Dermis blood vessel endothelial cell (primary cell): ENCODE results near the gene PCDH7. TPM values are rescaled to one million over a fixed set of nuclear protein-coding genes. Genes with fewer than 3 reads are reported as not detected.

Experiments
- DNase-seq: peaks from one replicate; pipeline ENCODE4 v3.0.0; 2010
- total RNA-seq: library from RNA; depleted of rRNA; stranded (reverse); fragments of >200 nt; gene quantifications from 2 replicates; pipeline ENCODE4 v1.2.3, GENCODE V29; 2014

PCDH7 gene
- total RNA-seq, 1 donor from 2014 or later = 0.34 TPM

GRCh38 chr4:30728311-30728710 lies 8.1 kb downstream of the PCDH7 start:
- DNase-seq = no peak

DNA sequence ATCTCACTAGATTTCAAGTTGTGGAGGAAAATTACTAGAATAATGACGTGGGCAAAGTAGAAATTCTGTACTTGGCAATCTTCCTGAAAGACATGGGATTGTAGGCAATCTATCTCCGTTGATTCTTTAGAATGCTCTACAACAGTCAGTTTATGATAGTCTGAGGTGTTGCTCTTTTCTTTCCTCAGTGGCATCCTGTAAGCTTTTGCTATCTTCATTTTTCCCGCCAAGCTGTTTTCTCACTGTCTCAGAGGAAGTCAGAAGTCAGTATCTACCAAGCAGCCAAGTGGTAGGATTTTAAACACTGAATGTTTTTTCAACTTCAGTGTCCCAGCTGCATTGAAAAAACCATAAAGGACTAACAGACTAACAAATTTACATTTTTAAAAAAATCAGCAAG lies 23.7 kb downstream of the PCDH7 start:
- DNase-seq = no peak

DNA sequence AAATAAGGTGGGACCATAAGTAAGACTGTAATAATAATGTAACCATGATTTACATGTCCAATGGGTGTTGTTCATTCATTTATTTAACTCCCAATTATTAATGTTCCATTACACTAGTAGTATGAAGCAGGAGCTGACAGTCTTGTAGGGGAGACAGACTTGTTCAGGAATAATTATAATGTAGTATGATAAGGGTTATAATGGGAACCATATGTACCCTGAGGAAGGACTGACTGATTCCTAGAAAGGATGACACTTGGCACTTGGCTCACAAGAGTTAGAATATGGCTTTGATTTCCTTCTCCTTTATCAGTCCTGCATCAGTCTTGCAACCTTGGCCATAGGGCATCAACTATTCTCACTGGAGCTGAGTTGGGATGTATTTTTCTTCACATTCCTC lies 24.2 kb downstream of the PCDH7 start:
- no peak for DNase-seq

DNA sequence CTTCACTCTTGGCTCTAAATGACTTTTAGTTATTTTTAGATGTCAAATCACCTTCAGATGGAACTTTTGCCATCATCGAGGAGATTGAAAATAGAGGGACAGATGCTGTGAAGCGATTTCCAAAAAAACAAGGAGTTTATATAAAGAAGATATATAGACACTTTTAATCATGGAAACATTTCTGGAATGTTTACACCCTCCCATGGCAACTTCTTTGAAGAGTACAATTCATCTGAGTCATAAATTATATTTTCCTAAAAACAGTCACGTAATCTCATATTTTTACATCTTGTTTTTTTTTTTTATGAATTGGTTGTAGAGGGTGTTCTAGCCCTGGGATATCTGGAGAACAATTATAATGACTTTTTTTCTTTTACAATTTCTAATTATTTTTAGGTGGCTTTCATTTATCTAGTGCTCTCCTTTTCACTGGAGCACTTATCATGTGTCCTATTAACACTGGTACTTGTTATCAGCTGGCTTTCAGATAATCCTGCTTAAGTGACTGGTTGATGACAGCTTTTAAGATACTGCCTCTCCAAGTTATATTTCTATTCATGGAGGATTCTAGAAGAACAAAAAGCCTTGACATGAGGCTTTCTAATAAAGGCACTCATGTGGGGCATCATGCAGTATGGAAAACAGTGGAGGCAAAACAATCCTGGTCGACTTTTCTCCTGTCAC lies 24.9 kb downstream of the PCDH7 start:
- DNase-seq = no peak

DNA sequence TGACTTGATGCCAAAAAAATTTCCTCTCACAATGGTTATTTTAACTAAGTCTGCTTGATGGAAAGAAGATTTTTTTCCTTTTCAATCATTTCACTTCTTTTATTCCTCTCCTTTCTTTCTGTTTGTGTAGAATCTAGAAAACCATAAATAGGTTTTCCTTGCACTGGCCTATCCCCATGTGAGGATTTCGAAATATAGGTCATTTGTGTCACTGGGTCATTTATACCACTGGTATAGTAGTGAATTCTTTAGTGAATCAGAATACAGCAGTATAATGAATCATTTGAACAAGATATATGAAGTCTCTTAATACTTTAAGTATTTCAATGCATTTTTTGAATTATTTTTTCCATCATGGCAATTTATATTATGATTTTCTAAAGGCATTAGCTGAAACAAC lies 26.6 kb downstream of the PCDH7 start:
- DNase-seq = no peak

GRCh38 chr4:30753316-30753715 lies 33.1 kb downstream of the PCDH7 start:
- no peak for DNase-seq

- no peak for DNase-seq
These were observed 33.9 kb downstream of the PCDH7 start for GRCh38 chr4:30754021-30754420.

- no peak for DNase-seq
These were observed 35.2 kb downstream of the PCDH7 start for GRCh38 chr4:30755346-30755745.

DNA sequence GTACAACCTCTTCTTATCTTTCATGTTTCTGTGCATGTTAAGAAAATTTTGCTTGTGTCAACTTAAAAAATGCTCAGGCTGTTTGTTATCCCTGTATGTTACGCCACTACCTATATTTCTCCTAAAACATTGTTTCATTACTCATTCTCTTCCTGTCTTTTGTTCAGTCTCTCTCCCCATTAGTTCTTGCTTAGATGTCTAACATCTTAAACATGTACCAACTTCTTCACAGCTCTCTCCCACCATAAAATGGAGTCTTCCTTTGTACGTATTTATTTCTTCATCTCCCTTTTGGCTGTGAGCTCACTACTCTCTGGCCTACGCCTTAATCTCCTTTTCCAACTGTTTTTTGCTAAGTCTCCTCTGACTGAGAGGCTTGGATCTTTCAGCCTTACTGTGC lies 36.4 kb downstream of the PCDH7 start:
- DNase-seq = no peak

DNA sequence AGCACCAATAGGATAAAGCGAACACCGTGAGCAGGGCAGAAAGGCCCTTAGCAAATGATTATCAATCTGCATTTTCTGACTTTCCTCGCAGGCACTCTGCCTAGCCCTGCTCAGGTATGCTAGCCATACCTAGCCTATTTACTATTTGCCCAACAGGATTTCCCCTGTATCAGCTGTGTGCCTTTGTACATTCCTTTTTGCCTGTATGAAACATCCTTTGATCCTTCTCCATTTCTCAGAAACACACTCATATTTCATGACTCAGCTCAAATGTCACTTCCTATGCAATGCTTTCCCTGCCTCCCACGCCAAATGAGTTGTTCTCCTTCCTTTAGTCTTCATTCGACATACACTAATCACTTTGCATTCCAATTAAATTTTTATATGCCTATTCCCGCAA lies 37.2 kb downstream of the PCDH7 start:
- DNase-seq = peak; percentile 45

GRCh38 chr4:30760551-30760950 lies 40.4 kb downstream of the PCDH7 start:
- DNase-seq = no peak

DNA sequence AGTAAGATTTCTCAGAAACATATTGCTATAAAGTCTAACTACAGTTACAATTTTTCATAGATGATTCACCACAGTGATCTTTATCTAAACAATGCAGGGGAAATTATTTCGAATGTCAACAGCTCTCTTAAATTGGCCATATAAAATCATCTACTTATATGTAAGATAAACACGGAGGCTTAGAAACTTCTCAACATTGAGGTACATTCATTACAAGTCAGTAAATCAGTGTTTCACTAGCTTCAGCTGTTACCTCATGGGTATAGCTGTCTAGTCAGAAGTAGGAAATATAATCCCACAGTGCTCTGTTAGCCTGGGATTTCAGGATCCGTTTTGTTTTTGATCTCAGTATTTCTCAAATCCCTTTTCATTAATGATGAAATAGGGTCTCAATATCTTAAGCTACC lies 43.2 kb downstream of the PCDH7 start:
- DNase-seq = no peak

GRCh38 chr4:30765022-30765421 lies 44.9 kb downstream of the PCDH7 start:
- DNase-seq = no peak

GRCh38 chr4:30767147-30767845 lies 47.1 kb downstream of the PCDH7 start:
- no peak for DNase-seq

DNA sequence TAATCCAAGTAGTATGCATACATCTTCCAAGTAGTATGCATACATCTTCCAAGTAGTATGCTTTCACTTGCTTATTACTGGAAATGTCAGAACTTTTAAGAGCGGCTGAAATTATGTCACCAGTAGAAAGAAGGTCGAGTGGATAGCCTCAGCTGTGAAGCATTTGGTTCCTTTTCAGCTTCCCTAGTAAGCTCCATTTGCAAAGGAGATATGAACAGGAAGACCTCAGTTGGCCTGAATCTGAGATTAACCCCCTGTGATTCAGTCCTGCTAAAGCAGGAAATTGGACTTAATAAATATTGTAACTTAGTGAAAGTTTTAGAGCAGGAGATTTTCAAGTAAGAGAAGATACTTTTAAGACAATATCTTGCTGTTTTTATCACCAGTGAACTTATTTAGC lies 48.1 kb downstream of the PCDH7 start:
- DNase-seq = peak; percentile 20

GRCh38 chr4:30769093-30769492 lies 48.9 kb downstream of the PCDH7 start:
- DNase-seq = no peak

- peak; percentile 62 for DNase-seq
These were observed 49.9 kb downstream of the PCDH7 start for GRCh38 chr4:30770049-30770549.

GRCh38 chr4:30770812-30771211 lies 50.6 kb downstream of the PCDH7 start:
- DNase-seq = no peak

DNA sequence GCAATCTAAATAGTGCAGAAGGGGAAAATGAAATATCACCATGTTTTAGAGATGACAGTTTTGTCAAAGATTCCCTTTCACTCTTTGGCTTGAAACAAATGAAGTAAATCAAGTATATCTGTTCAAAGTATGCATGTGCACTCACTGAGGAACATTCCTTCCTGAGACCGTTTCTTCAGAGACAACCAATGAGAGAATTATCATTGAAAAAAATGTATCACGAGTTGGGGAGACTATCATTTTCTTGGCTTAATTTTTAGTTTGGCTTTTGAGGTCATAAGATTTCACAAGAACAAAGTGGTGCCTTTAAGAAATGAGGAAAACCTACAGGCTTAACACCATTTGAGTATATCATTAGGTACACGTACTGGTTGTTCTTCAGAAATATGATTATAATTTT lies 56.3 kb downstream of the PCDH7 start:
- no peak for DNase-seq

DNA sequence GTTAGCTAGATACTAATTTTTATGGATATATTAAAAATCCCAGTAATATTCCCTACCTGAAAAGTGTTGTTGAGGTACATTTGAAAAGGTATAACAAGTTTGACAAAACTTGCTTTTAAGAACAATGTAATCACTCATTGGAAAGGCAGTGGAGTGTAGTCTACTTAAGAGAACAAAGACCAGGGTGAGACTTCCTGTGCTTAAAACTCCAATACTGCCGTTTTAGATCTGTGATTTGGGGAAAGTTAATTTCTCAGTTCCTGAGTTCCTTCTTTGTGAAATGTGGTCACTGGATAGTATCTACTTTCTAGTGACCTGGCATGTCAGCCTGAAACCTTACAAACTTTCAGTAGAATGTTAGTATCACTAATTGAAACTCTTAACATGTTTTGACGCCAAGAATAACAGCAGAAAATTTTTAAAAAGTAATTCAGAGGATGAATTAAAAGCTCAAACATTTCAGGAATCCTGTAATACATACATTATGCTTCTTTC lies 56.8 kb downstream of the PCDH7 start:
- no peak for DNase-seq
